Adrenal gland (tissue), 12 donors: Measurements from ENCODE around the gene PXMP2. TPM values are rescaled to one million over a fixed set of nuclear protein-coding genes. Genes with fewer than 3 reads are reported as not detected.

Source experiments
- DNase-seq, 7 donors: peaks; one replicate each; pipeline ENCODE4 v3.0.0-alpha.2; 2019 to 2020
- H3K27ac ChIP-seq, 5 donors: fragments of 200-600 bp; sonication (generic) in 4 of 5; 1 replicate in 3 of 5; 2 replicates in 2 of 5; pipeline versions ENCODE4 v1.5.1 to v1.8.0; 2016 to 2020; ENCODE audit warnings: mild to moderate bottlenecking in 1 of 5
- H3K27me3 ChIP-seq: fragments of 200-600 bp; 2 replicates; pipeline ENCODE4 v1.8.0; 2021
- H3K36me3 ChIP-seq, 2 donors: fragments of 200-600 bp; replicated peaks in 1 of 2; 1 replicate in 1 of 2; 2 replicates in 1 of 2; pipeline versions ENCODE4 v1.5.1 to v1.8.0; 2018 to 2022
- H3K4me1 ChIP-seq, 2 donors: fragments of 200-600 bp; replicated peaks in 1 of 2; 1 replicate in 1 of 2; 2 replicates in 1 of 2; pipeline versions ENCODE4 v1.5.1 to v1.8.0; 2018 to 2021
- H3K4me3 ChIP-seq, 4 donors: fragments of 200-600 bp; sonication (generic) in 3 of 4; one replicate each; pipeline ENCODE4 v1.5.1; 2016 to 2018
- H3K9me3 ChIP-seq, 3 donors: fragments of 200-600 bp; sonication (generic) in 1 of 3; replicated peaks in 1 of 3; 1 replicate in 2 of 3; 2 replicates in 1 of 3; pipeline versions ENCODE4 v1.5.1 to v1.8.0; 2016 to 2021
- CTCF ChIP-seq, 6 experiments: fragments of 450-650 bp in 4 of 6; fragments of 200-600 bp in 2 of 6; sonication (generic) in 1 of 6; IDR thresholded peaks; 1 replicate in 5 of 6; 2 replicates in 1 of 6; pipeline versions ENCODE4 v1.5.1 to v1.8.0; 2016 to 2021; ENCODE audit warnings: antibody characterized with exemption in 6 of 6, mild to moderate bottlenecking in 2 of 6, moderate library complexity in 1 of 6
- POLR2A ChIP-seq, 2 donors: fragments of 450-650 bp; IDR thresholded peaks; one replicate each; pipeline ENCODE4 v1.6.1; 2017; ENCODE audit warnings: antibody characterized with exemption in 2 of 2, mild to moderate bottlenecking in 2 of 2, moderate library complexity in 1 of 2
- WGBS, 4 donors: extraction: QIAGEN DNeasy Blood & Tissue Kit in 2 of 4; methylation state at CpG; one replicate each; pipeline versions ENCODE4 v1.1.5 to v1.1.7; 2013 to 2017; 5-methylcytosine and 5-hydroxymethylcytosine counted together
- intact Hi-C, 2 donors: fragments of 100-400 bp; cut with DNase I; formaldehyde crosslinking; loops; one replicate each; pipeline versions ENCODE4 v1.14.1 to v1.15.0; 2022 to 2023
- polyA plus RNA-seq, 3 donors: library from polyadenylated mRNA; stranded (reverse); fragments of 200-250 nt in 2 of 3; fragments of 350-450 nt in 1 of 3; fragmentation: Illumina TruSeq in 1 of 3; extraction: RNeasy Lipid Tissue Mini Kit (QIAGEN cat#74804) in 1 of 3; gene quantifications; one replicate each; pipeline ENCODE4 v1.2.3, GENCODE V29; 2013 to 2014
- total RNA-seq, 9 donors: library from RNA; depleted of rRNA in 4 of 9; stranded (reverse); fragments of >200 nt in 4 of 9; fragments of 120-200 nt in 1 of 9; fragmentation: NEBNext Ultra II Directional in 1 of 9; extraction: Animal tissue kit (Norgen Biotek cat#: 25700) in 1 of 9; gene quantifications; one replicate each; pipeline versions ENCODE4 v1.1.0 to v1.2.4, GENCODE V29; 2013 to 2023
- donor health status: healthy with polysubstance abuse.
- donor health status: Bipolar disorder and iron deficiency.
- donor health status: DM: yes; HTN: yes; CAD: no.
- donor health status: DM: no; HTN: no; CAD: no.
- donor health status: DM: no; HTN: no; CAD: no.
- donor health status: DM: yes; HTN: yes; CAD: no.

The PXMP2 gene
- total and polyA plus RNA-seq, 12 donors: 8.2 to 51.7 (median 20.2) TPM

- Histone ChIP-seq H3K4me3 (no peak overlapping the region), H3K27ac (no peak overlapping the region), H3K9me3 (no peaks in the 10 kb centered on the region), H3K27me3 (no peaks in the 10 kb centered on the region), H3K36me3 (peaks cover 0 to 88% of the 10 kb centered on the region in 2 donors), H3K4me1 (no peaks in the 10 kb centered on the region)
- 89 to 96% (median 94%) methylated on average over 17 to 20 of the region's 20 CpGs for WGBS, 4 donors
- intact Hi-C loops: no loop called here
- TF ChIP-seq CTCF (IDR thresholded peaks at IDR 0.05) (no peak), POLR2A (IDR thresholded peaks at IDR 0.05) (no peak)
- no peak for DNase-seq
These were observed 48.1 kb downstream of the PXMP2 start for GRCh38 chr12:132735496-132735895.

GRCh38 chr12:132736378-132736777 lies 49.0 kb downstream of the PXMP2 start:
- no peak overlapping the region for H3K4me3 ChIP-seq
- H3K27ac ChIP-seq: no peak overlapping the region
- H3K36me3 ChIP-seq: peaks cover 0 to 88% of the 10 kb centered on the region in 2 donors
- no peaks in the 10 kb centered on the region for H3K9me3 ChIP-seq
- WGBS, 4 donors: 90 to 93% (median 92%) methylated on average over 11 to 12 of the region's 12 CpGs
- TF ChIP-seq POLR2A (IDR thresholded peaks at IDR 0.05): no peak
- TF ChIP-seq CTCF (IDR thresholded peaks at IDR 0.05): no peak
- DNase-seq: no peak
- H3K4me1 ChIP-seq: no peaks in the 10 kb centered on the region
- intact Hi-C loops: no loop called here
- no peaks in the 10 kb centered on the region for H3K27me3 ChIP-seq

GRCh38 chr12:132736913-132737312 lies 49.5 kb downstream of the PXMP2 start:
- intact Hi-C loops: no loop called here
- Histone ChIP-seq H3K36me3 (peaks cover 0 to 88% of the 10 kb centered on the region in 2 donors), H3K27ac (no peak overlapping the region), H3K4me3 (no peak overlapping the region), H3K27me3 (no peaks in the 10 kb centered on the region), H3K9me3 (no peaks in the 10 kb centered on the region), H3K4me1 (no peaks in the 10 kb centered on the region)
- 92 to 96% (median 94%) methylated on average over 6 to 15 of the region's 15 CpGs for WGBS, 4 donors
- no peak for DNase-seq
- TF ChIP-seq CTCF (IDR thresholded peaks at IDR 0.05) (no peak), POLR2A (IDR thresholded peaks at IDR 0.05) (no peak)

GRCh38 chr12:132739600-132740312 lies 52.4 kb downstream of the PXMP2 start:
- Histone ChIP-seq H3K36me3 (peaks cover 0 to 93% of the 10 kb centered on the region in 2 donors), H3K27me3 (no peaks in the 10 kb centered on the region), H3K4me3 (no peak overlapping the region), H3K27ac (no peak overlapping the region), H3K4me1 (no peaks in the 10 kb centered on the region), H3K9me3 (no peaks in the 10 kb centered on the region)
- intact Hi-C loops: no loop called here
- TF ChIP-seq CTCF (IDR thresholded peaks at IDR 0.05) (no peak), POLR2A (IDR thresholded peaks at IDR 0.05) (no peak)
- DNase-seq: no peak
- WGBS, 4 donors: 84 to 87% (median 86%) methylated on average over 19 of the region's 19 CpGs
